ENCODE data around the gene SUB1.

GRCh38 chr5:32566319-32567111 lies 18.8 kb upstream of the SUB1 start:
- TF ChIP-seq ZNF768 (tag by site-specific recombination; IDR thresholded peaks at IDR 0.05) (no peak), ZNF169 (tag by site-specific recombination; IDR thresholded peaks at IDR 0.05) (no peak), ZBTB11 (tag by site-specific recombination; conservative IDR thresholded peaks at IDR 0.05; ENCODE audit: low read depth) (no peak), REST (tag by site-specific recombination; IDR thresholded peaks at IDR 0.05) (no peak), CTCF (tag by site-specific recombination; IDR thresholded peaks at IDR 0.05) (no peak), ZNF561 (tag by site-specific recombination; IDR thresholded peaks at IDR 0.05; ENCODE audit: borderline replicate concordance) (no peak), ZNF837 (tag by site-specific recombination; IDR thresholded peaks at IDR 0.05) (no peak), ZNF473 (tag by site-specific recombination; IDR thresholded peaks at IDR 0.05) (no peak), RBAK (tag by site-specific recombination; IDR thresholded peaks at IDR 0.05) (no peak), ZNF221 (tag by site-specific recombination; IDR thresholded peaks at IDR 0.05; ENCODE audit: borderline replicate concordance) (no peak), ZNF830 (tag by site-specific recombination; IDR thresholded peaks at IDR 0.05; ENCODE audit: low read depth) (no peak), FEZF1 (tag by site-specific recombination; IDR thresholded peaks at IDR 0.05) (no peak), ZNF266 (tag by site-specific recombination; IDR thresholded peaks at IDR 0.05; ENCODE audit: low read depth) (no peak)
